IMR-90 (cell line): ENCODE measurements around the gene ITGB2. TPM values are rescaled to one million over a fixed set of nuclear protein-coding genes. Genes with fewer than 3 reads are reported as not detected.

ENCODE experiments used
- ATAC-seq: fragments of 200-7000 bp; cut with Tn5 transposase; 2 replicates; pipeline ENCODE4 v1.9.1; 2020; ENCODE audit warnings: low read depth, mild to moderate bottlenecking, moderate library complexity
- BruUV-seq: library from RNA; stranded (reverse); fragments of 400-500 nt; replicated peaks from 2 replicates; lab custom pipeline; 2021; lab: Mats Ljungman, UMichigan
- CTCF ChIA-PET: fragments of 300-600 bp; formaldehyde crosslinking; extraction: SDS; loops from one replicate; lab custom pipeline; 2021; ENCODE audit warnings: antibody characterized with exemption; lab: Yijun Ruan, JAX
- POLR2A ChIA-PET: fragments of 300-600 bp; sonication (Branson Sonifier 250); formaldehyde crosslinking; loops from one replicate; lab custom pipeline; 2022; ENCODE audit warnings: antibody characterized with exemption; ENCODE audit not compliant: unreplicated experiment; lab: Charles Lee
- DNase-seq: peaks from one replicate; pipeline ENCODE4 v3.0.0; 2013
- H2AFZ ChIP-seq: replicated peaks from 2 replicates; pipeline ENCODE3; 2013; ENCODE audit warnings: low read length, mild to moderate bottlenecking; ENCODE audit not compliant: poor library complexity
- H2AK5ac ChIP-seq: 2 replicates; pipeline ENCODE4 v1.6.1; 2013; ENCODE audit warnings: low read depth, low read length, inconsistent platforms
- H2AK9ac ChIP-seq: replicated peaks from 2 replicates; pipeline ENCODE3; 2013; ENCODE audit warnings: mild to moderate bottlenecking, low read depth, low read length, moderate library complexity; ENCODE audit not compliant: poor library complexity
- H2BK120ac ChIP-seq: 2 replicates; pipeline ENCODE4 v1.6.1; 2013; ENCODE audit warnings: low read depth, low read length, inconsistent platforms
- H2BK15ac ChIP-seq: 3 replicates; pipeline ENCODE4 v1.6.1; 2013; ENCODE audit warnings: low read depth, low read length, inconsistent platforms
- H2BK20ac ChIP-seq: 2 replicates; pipeline ENCODE4 v1.6.1; 2013; ENCODE audit warnings: low read depth, mild to moderate bottlenecking, inconsistent platforms, low read length, moderate library complexity
- H2BK5ac ChIP-seq: 2 replicates; pipeline ENCODE4 v1.6.1; 2013; ENCODE audit warnings: mild to moderate bottlenecking, low read depth, low read length, inconsistent platforms; ENCODE audit not compliant: poor library complexity, severe bottlenecking
- H3K14ac ChIP-seq: replicated peaks from 2 replicates; pipeline ENCODE4 v1.6.1; 2013; ENCODE audit warnings: low read depth, low read length, inconsistent platforms
- H3K18ac ChIP-seq: 2 replicates; pipeline ENCODE4 v1.6.1; 2013; ENCODE audit warnings: low read depth, low read length, control low read depth
- H3K23ac ChIP-seq: 2 replicates; pipeline ENCODE4 v1.6.1; 2013; ENCODE audit warnings: low read depth, low read length, inconsistent platforms
- H3K27ac ChIP-seq: 2 replicates; pipeline ENCODE4 v1.5.1; 2013; ENCODE audit warnings: mild to moderate bottlenecking, control low read depth, low read length; ENCODE audit not compliant: insufficient read depth
- H3K27me3 ChIP-seq: 2 replicates; pipeline ENCODE4 v1.6.1; 2013; ENCODE audit warnings: low read length; ENCODE audit not compliant: control insufficient read depth, insufficient read depth
- H3K36me3 ChIP-seq: 2 replicates; pipeline ENCODE4 v1.6.1; 2013; ENCODE audit warnings: low read length, mixed read lengths; ENCODE audit not compliant: control insufficient read depth, insufficient read depth
- H3K4ac ChIP-seq: 2 replicates; pipeline ENCODE4 v1.6.1; 2013; ENCODE audit warnings: low read depth, low read length, inconsistent platforms
- H3K4me1 ChIP-seq: 2 replicates; pipeline ENCODE4 v1.6.1; 2013; ENCODE audit warnings: low read length, mixed read lengths; ENCODE audit not compliant: control insufficient read depth, insufficient read depth
- H3K4me2 ChIP-seq: 2 replicates; pipeline ENCODE4 v1.6.1; 2013; ENCODE audit warnings: low read depth, mild to moderate bottlenecking, control low read depth, low read length, moderate library complexity
- H3K4me3 ChIP-seq: 2 replicates; pipeline ENCODE4 v1.5.1; 2013; ENCODE audit warnings: low read depth, mild to moderate bottlenecking, control low read depth, low read length, moderate library complexity; ENCODE audit not compliant: insufficient read depth
- H3K56ac ChIP-seq: 2 replicates; pipeline ENCODE4 v1.6.1; 2013; ENCODE audit warnings: low read length, inconsistent platforms; ENCODE audit not compliant: insufficient read depth; ENCODE audit errors: extremely low read depth
- H3K79me1 ChIP-seq, 2 experiments: 2 replicates each; pipeline ENCODE4 v1.6.1; 2013; ENCODE audit warnings: low read length in 2 of 2, inconsistent platforms in 1 of 2, low read depth in 1 of 2
- H3K9ac ChIP-seq: 2 replicates; pipeline ENCODE4 v1.6.1; 2013; ENCODE audit warnings: low read depth, low read length, control low read depth
- H3K9me1 ChIP-seq: 2 replicates; pipeline ENCODE4 v1.6.1; 2013; ENCODE audit warnings: low read length, inconsistent platforms; ENCODE audit not compliant: insufficient read depth
- H3K9me3 ChIP-seq: 2 replicates; pipeline ENCODE4 v1.6.1; 2013; ENCODE audit warnings: low read length; ENCODE audit not compliant: control insufficient read depth, insufficient read depth
- H4K20me1 ChIP-seq: 2 replicates; pipeline ENCODE4 v1.6.1; 2013; ENCODE audit warnings: low read length, inconsistent platforms; ENCODE audit not compliant: insufficient read depth
- H4K5ac ChIP-seq: 2 replicates; pipeline ENCODE4 v1.6.1; 2013; ENCODE audit warnings: mild to moderate bottlenecking, low read depth, low read length, control low read depth
- H4K8ac ChIP-seq, 2 experiments: 2 replicates each; pipeline ENCODE4 v1.6.1; 2013; ENCODE audit warnings: low read depth in 2 of 2, low read length in 2 of 2, control low read depth in 1 of 2, inconsistent platforms in 1 of 2
- H4K91ac ChIP-seq: 2 replicates; pipeline ENCODE4 v1.6.1; 2013; ENCODE audit warnings: low read depth, low read length, inconsistent platforms; ENCODE audit not compliant: insufficient read depth
- BHLHE40 ChIP-seq: fragments of 150-350 bp; IDR thresholded peaks from 2 replicates; pipeline ENCODE4 v1.6.1; 2016; ENCODE audit warnings: mild to moderate bottlenecking, low read depth, low read length
- CEBPB ChIP-seq: IDR thresholded peaks from 2 replicates; pipeline ENCODE4 v1.6.1; 2012; ENCODE audit warnings: low read depth, low read length, improper control_type of control experiment
- CTCF ChIP-seq: conservative IDR thresholded peaks from 2 replicates; pipeline ENCODE4 v1.5.1; 2012; ENCODE audit warnings: mild to moderate bottlenecking, low read depth, low read length, improper control_type of control experiment
- ELK1 ChIP-seq: fragments of 150-350 bp; IDR thresholded peaks from 2 replicates; pipeline ENCODE4 v1.6.1; 2016; ENCODE audit warnings: low read depth, mild to moderate bottlenecking, low read length, moderate library complexity, borderline replicate concordance
- FOS ChIP-seq: fragments of 150-350 bp; IDR thresholded peaks from 2 replicates; pipeline ENCODE4 v1.6.1; 2016; ENCODE audit warnings: low read depth, low read length
- MAFK ChIP-seq: IDR thresholded peaks from 2 replicates; pipeline ENCODE4 v1.6.1; 2012; ENCODE audit warnings: low read depth, low read length, improper control_type of control experiment
- MAZ ChIP-seq: IDR thresholded peaks from 2 replicates; pipeline ENCODE4 v1.6.1; 2012; ENCODE audit warnings: low read depth, mild to moderate bottlenecking, low read length, improper control_type of control experiment, moderate library complexity, borderline replicate concordance
- MXI1 ChIP-seq: IDR thresholded peaks from 2 replicates; pipeline ENCODE4 v1.6.1; 2012; ENCODE audit warnings: low read depth, mild to moderate bottlenecking, low read length, moderate library complexity, borderline replicate concordance
- NFE2L2 ChIP-seq: fragments of 150-350 bp; IDR thresholded peaks from 2 replicates; pipeline ENCODE4 v1.6.1; 2016; ENCODE audit warnings: low read depth, mild to moderate bottlenecking, low read length
- POLR2A ChIP-seq: IDR thresholded peaks from 2 replicates; pipeline ENCODE4 v1.6.1; 2012; ENCODE audit warnings: mild to moderate bottlenecking, low read depth, low read length
- RFX5 ChIP-seq: IDR thresholded peaks from 2 replicates; pipeline ENCODE4 v1.8.0; 2012; ENCODE audit warnings: low read depth, mild to moderate bottlenecking, low read length, moderate library complexity
- SMC3 ChIP-seq: fragments of 150-350 bp; IDR thresholded peaks from 2 replicates; pipeline ENCODE4 v1.6.1; 2016; ENCODE audit warnings: low read depth, mild to moderate bottlenecking, antibody characterized with exemption, low read length, moderate library complexity
- WGBS, 2 experiments: methylation state at CpG; one replicate each; pipeline versions ENCODE4 v1.1.5 to v1.1.7; 2013; ENCODE audit warnings: missing lambda C conversion rate in 2 of 2; ENCODE audit not compliant: insufficient read length in 1 of 2; ENCODE audit errors: extremely low coverage in 2 of 2; 5-methylcytosine and 5-hydroxymethylcytosine counted together
- dilution Hi-C: fragments of 300-500 bp; cut with HindIII; formaldehyde crosslinking; loops from one replicate; pipeline ENCODE4 v1.14.3; 2018; ENCODE audit warnings: low sequenced_read_pairs; ENCODE audit not compliant: unreplicated experiment
- in situ Hi-C: fragments of 300-500 bp; cut with MboI; formaldehyde crosslinking; loops from 3 replicates; pipeline ENCODE4 v1.14.3; 2019; ENCODE audit warnings: low sequenced_read_pairs, inconsistent platforms, mixed read lengths
- intact Hi-C: fragments of 100-400 bp; cut with micrococcal nuclease; formaldehyde crosslinking; loops from 2 replicates; pipeline ENCODE4 v1.10.0; 2022
- polyA plus RNA-seq, 3 experiments: library from polyadenylated mRNA; depleted of rRNA; stranded (reverse); fragments of >200 nt; gene quantifications; 2 replicates each; pipeline ENCODE4 v1.2.3, GENCODE V29; 2012; ENCODE audit warnings: low replicate concordance in 1 of 3
- total RNA-seq: library from RNA; depleted of rRNA; stranded (reverse); fragments of >200 nt; gene quantifications from 2 replicates; pipeline ENCODE4 v1.2.3, GENCODE V29; 2012

Gene ITGB2
- total and polyA plus RNA-seq, 2 of the 4 experiments (the other 2 are of a cell fraction) = 0.14 TPM; not detected in 1

GRCh38 chr21:44944596-44944995 lies 23.9 kb upstream of the ITGB2 start:
- ChIA-PET CTCF (no interaction called here), POLR2A (no interaction called here)
- ATAC-seq (no peak), DNase-seq (no peak)
- no peak overlapping the region for H4K5ac ChIP-seq
- H3K27ac ChIP-seq = no peak overlapping the region
- dilution Hi-C loops (no loop called here), in situ Hi-C loops (loop anchor here (25.0 kb wide), 1 partner anchor 432 kb away; no protein-coding TSS in a partner anchor), intact Hi-C loops (loop anchor here (5.0 kb wide), 1 partner anchor 333 kb away; no protein-coding TSS in a partner anchor)
- H3K23ac ChIP-seq = no peak overlapping the region
- H3K4me3 ChIP-seq = no peak overlapping the region
- no peak overlapping the region for H2BK15ac ChIP-seq
- H3K9ac ChIP-seq = no peak overlapping the region
- H3K27me3 ChIP-seq = no peaks in the 10 kb centered on the region
- H2BK5ac ChIP-seq = no peak overlapping the region
- peaks cover 59% of the 10 kb centered on the region for H4K20me1 ChIP-seq
- H3K9me1 ChIP-seq = no peaks in the 10 kb centered on the region
- H3K79me1 ChIP-seq = peaks cover 21 to 75% of the 10 kb centered on the region in 2 experiments
- H2BK120ac ChIP-seq = no peak overlapping the region
- WGBS, 2 experiments = 95% methylated on average over 8 of the region's 10 CpGs; no CpG with 5 or more reads in 1 of the 2 experiments
- no peak overlapping the region for H3K56ac ChIP-seq
- H2AK9ac ChIP-seq = no peak overlapping the region
- H3K14ac ChIP-seq = no peak overlapping the region
- no peak overlapping the region for H4K91ac ChIP-seq
- peaks cover 4% of the 10 kb centered on the region; the same call in 1 of the 2 replicates for H3K4me1 ChIP-seq
- H3K9me3 ChIP-seq = no peaks in the 10 kb centered on the region
- TF ChIP-seq CTCF (no peak), SMC3 (no peak), MXI1 (no peak), BHLHE40 (no peak), RFX5 (no peak), POLR2A (no peak), FOS (no peak), ELK1 (no peak), MAZ (no peak), MAFK (no peak), NFE2L2 (no peak), CEBPB (no peak)
- no peak overlapping the region for H3K4ac ChIP-seq
- no peak overlapping the region for H3K18ac ChIP-seq
- no TSS peak for BruUV-seq
- no peak overlapping the region for H2AFZ ChIP-seq
- no peak overlapping the region for H2BK20ac ChIP-seq
- peaks cover 27% of the 10 kb centered on the region for H3K36me3 ChIP-seq
- H3K4me2 ChIP-seq = no peak overlapping the region
- no peak overlapping the region for H2AK5ac ChIP-seq
- H4K8ac ChIP-seq = no peak overlapping the region
